ENCODE measurements around the gene PCDHGB6.
"Not testable (repeated sequence)": the region's sequence is repeated elsewhere in the genome, so short reads cannot be mapped to it uniquely, and the experiment has no call there.

PCDHGB6 gene

DNA sequence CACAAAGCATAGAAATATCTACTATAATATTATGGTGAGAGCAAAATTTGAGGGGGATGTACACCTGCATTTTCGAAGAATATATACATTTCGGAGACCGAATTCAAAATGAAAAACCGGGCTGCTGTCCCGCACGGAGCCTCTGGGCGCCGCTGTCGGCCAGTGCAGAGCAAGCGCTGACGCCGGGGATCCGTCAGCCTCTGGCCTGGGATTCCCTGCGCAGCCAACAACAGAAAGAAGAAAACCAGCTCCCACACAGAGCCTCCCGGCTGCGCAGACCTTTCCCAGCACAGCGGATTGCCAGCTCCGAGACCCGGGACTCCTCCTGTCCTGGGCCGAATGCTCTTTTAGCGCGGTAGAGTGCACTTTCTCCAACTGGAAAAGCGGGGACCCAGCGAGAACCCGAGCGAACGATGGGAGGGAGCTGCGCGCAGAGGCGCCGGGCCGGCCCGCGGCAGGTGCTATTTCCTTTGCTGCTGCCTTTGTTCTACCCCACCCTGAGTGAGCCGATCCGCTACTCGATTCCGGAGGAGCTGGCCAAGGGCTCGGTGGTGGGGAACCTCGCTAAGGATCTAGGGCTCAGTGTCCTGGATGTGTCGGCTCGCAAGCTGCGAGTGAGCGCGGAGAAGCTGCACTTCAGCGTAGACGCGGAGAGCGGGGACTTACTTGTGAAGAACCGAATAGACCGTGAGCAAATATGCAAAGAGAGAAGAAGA lies at the start of gene PCDHGB6:
Gene PCDHGB6, plus strand, starts transcription at position 232 of the 716 bp plus-strand sequence. Its CDS starts 182 bp downstream, at position 414.
- peak in 1 of 2 experiments; percentile 23 for DNase-seq

DNA sequence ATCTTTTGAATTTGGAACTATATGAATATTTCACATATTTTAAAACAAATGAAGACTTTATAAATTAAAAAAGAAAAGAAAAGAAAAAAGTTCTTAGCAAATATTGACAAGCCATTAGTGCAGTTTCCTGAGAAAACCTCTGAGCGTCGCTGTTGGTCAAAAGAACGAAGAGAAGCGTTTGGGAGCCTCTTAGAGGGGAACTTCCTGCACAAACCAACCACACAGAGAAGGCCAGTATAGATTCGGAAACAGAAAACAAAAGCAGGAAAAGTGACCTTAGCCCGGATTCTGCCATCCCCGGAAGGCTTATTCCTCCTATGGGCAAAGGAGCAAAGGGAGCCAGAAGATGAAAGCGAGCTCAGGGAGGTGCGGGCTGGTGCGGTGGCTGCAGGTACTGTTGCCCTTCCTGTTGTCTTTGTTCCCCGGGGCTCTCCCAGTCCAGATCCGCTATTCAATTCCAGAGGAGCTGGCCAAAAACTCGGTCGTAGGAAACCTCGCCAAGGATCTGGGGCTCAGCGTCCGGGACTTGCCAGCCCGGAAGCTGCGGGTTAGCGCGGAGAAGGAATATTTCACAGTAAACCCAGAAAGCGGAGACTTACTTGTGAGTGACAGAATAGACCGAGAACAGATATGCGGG lies 47.9 kb upstream of the PCDHGB6 start, which contains the start of gene PCDHGB2:
Gene PCDHGB2, plus strand, starts transcription at position 205 of the 637 bp plus-strand sequence. Its CDS starts 142 bp downstream, at position 347.
- peak; percentile 2 to 49 for DNase-seq

GRCh38 chr5:141360685-141361084 lies 47.1 kb upstream of the PCDHGB6 start:
- no peak for DNase-seq

DNA sequence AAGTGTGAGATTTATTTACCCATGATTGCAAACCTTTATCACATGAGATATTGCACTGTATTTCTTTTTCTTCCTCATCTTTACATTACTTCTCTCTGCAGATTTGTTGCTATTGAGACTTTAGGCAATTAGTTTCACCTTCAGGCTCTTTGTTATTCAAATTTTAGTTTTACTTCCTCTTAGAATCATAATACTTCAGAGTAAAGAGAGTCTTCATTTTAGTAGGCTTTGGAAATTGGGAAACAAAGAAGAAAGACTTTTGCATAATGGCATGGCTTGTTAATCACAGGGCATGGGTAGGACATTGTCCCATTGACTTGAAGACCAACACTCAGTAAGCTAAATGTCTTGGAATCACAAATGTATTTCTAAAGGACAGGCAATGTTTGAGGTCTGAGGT lies 45.1 kb upstream of the PCDHGB6 start:
- no peak for DNase-seq

GRCh38 chr5:141363952-141364660 lies 43.7 kb upstream of the PCDHGB6 start, which contains the start of gene PCDHGA5:
Gene PCDHGA5 (plus strand): TSS chr5:141364162. CDS start chr5:141364331, 169 bp downstream.
- no peak for DNase-seq

GRCh38 chr5:141366016-141366896 lies 41.6 kb upstream of the PCDHGB6 start:
- no peak for DNase-seq

GRCh38 chr5:141369994-141370848 lies 37.6 kb upstream of the PCDHGB6 start, which contains the start of gene PCDHGB3:
Gene PCDHGB3 (plus strand): TSS chr5:141370242. CDS start chr5:141370395, 153 bp downstream.
- DNase-seq, result no peak

DNA sequence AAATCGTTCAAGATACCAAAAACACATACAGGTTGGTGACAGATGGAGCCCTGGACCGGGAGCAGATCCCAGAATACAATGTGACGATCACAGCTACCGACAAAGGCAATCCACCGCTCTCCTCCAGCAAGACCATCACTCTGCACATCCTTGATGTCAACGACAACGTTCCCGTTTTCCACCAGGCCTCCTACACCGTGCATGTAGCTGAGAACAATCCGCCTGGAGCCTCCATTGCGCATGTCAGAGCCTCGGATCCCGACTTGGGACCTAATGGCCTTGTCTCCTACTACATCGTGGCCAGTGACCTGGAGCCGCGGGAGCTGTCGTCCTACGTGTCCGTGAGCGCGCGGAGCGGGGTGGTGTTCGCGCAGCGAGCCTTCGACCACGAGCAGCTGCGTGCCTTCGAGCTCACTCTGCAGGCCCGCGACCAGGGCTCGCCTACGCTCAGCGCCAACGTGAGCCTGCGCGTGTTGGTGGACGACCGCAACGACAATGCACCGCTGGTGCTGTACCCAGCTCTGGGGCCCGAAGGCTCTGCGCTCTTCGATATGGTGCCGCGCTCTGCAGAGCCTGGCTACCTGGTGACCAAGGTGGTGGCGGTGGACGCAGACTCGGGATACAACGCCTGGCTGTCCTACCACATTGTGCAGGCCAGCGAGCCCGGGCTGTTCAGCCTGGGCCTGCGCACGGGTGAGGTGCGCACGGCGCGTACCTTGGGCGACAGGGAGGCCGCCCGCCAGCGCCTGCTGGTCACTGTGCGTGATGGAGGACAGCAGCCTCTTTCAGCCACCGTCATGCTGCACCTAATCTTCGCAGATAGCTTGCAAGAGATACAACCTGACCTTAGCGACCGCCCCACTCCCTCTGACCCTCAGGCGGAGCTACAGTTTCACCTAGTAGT lies 36.0 kb upstream of the PCDHGB6 start:
- DNase-seq, result no peak

- no peak for DNase-seq
Measured at GRCh38 chr5:141373673-141374317, 34.0 kb upstream of the PCDHGB6 start, which contains the start of gene PCDHGA6. Gene PCDHGA6 (plus strand): TSS chr5:141373891. CDS start chr5:141374084, 193 bp downstream.

GRCh38 chr5:141374627-141375026 lies 33.2 kb upstream of the PCDHGB6 start:
- no peak for DNase-seq

DNA sequence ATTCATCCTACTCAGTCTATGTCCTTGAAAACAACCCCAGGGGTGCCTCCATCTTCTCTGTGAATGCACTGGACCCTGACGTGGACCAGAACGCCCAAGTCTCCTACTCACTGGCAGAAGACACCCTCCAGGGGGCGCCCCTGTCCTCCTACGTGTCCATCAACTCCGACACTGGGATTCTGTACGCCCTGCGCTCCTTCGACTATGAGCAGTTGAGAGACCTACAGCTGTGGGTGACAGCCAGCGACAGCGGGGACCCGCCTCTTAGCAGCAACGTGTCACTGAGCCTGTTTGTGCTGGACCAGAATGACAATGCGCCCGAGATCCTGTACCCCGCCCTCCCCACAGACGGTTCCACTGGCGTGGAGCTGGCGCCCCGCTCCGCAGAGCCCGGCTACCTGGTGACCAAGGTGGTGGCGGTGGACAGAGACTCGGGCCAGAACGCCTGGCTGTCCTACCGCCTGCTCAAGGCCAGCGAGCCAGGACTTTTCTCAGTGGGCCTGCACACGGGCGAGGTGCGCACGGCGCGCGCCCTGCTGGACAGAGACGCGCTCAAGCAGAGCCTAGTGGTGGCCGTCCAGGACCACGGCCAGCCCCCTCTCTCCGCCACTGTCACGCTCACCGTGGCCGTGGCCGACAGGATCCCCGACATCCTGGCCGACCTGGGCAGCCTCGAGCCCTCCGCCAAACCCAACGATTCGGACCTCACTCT lies 32.2 kb upstream of the PCDHGB6 start:
- peak in 1 of 2 experiments; percentile 14 for DNase-seq

DNA sequence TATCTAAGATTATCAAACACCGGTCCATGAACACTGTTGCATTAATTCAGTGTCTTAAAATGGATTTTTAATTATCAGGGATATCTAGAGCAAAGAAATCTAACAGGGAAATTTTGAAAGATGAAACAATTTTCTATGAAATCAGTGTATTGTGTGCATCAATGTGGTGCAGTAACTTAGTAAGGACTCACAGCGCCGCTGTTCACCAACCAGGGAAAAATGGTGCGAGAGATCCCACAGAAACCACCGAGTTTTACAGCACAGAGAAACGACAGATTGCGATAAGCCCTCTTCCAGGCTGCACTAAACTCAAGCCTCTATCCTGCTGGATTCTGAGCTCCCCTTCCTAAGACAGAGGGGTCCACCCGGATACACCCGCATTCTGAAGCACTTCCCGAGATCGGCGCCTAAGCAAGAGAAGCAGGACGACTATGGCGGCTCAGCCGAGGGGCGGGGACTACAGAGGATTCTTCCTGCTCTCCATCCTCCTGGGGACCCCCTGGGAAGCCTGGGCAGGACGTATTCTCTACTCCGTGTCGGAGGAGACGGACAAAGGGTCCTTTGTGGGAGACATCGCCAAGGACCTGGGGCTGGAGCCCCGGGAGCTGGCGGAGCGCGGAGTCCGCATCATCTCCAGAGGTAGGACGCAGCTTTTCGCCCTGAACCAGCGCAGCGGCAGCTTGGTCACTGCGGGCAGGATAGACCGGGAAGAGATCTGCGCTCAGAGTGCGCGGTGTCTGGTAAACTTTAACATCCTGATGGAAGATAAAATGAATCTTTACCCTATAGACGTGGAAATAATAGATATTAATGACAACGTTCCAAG lies 25.1 kb upstream of the PCDHGB6 start, which contains the start of gene PCDHGA7:
Gene PCDHGA7, plus strand, starts transcription at position 274 of the 826 bp plus-strand sequence. Its CDS starts 158 bp downstream, at position 432.
- no peak for DNase-seq

DNA sequence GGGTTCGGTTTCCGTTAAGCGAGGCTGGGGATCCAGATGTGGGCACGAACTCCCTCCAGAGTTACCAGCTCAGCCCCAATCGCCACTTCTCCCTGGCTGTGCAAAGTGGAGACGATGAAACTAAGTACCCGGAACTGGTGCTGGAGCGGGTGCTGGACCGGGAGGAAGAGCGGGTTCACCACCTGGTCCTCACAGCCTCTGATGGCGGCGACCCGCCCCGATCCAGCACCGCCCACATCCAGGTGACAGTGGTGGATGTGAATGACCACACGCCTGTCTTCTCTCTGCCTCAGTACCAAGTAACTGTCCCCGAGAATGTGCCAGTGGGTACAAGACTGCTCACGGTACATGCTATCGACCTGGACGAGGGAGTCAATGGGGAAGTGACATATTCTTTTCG lies 24.5 kb upstream of the PCDHGB6 start:
- DNase-seq, result no peak

GRCh38 chr5:141384471-141385267 lies 23.2 kb upstream of the PCDHGB6 start:
- DNase-seq, result no peak

DNA sequence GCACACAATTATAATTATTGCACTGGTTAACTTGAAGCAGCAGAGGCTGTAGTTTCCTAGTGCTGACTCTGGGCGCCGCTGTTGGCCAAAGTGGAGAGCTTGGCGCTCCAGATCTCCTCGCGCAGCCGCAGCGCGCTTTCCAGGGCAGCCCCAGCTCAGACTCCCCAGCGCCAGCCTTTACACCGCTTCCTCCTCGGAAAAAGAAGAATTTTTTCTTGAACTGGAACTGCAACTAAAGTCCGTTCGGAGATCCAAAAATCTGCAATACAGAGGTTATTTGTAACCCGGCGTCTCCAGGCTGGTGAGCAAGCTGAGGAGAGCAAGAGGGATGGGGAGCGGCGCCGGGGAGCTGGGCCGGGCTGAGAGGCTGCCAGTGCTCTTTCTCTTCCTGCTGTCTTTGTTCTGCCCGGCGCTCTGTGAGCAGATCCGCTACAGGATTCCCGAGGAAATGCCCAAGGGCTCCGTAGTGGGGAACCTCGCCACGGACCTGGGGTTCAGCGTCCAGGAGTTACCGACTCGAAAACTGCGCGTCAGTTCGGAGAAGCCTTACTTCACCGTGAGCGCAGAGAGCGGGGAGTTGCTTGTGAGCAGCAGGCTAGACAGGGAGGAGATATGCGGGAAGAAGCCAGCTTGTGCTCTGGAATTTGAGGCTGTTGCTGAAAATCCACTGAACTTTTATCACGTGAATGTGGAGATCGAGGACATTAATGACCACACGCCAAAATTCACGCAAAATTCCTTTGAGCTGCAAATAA lies 20.1 kb upstream of the PCDHGB6 start, which contains the start of gene PCDHGB4:
Gene PCDHGB4, plus strand, starts transcription at position 142 of the 755 bp plus-strand sequence. Its CDS starts 187 bp downstream, at position 329.
- DNase-seq, result not testable (repeated sequence)

GRCh38 chr5:141388661-141389060 lies 19.2 kb upstream of the PCDHGB6 start:
- no peak for DNase-seq

Data from NCI-H526 (cell line).